H9 (cell line): Measurements from ENCODE around the gene FST. TPM values are rescaled to one million over a fixed set of nuclear protein-coding genes. Genes with fewer than 3 reads are reported as not detected.

Source experiments
- DNase-seq: peaks from one replicate; pipeline ENCODE4 v3.0.0-alpha.2; 2017
- H2AFZ ChIP-seq: one replicate; pipeline ENCODE4 v1.6.1; 2013; ENCODE audit warnings: mild to moderate bottlenecking, low read length, control low read depth, moderate library complexity
- H2AK5ac ChIP-seq: 2 replicates; pipeline ENCODE4 v1.6.1; 2013; ENCODE audit warnings: low read length, control low read depth, mixed read lengths; ENCODE audit not compliant: insufficient read length
- H2BK120ac ChIP-seq: one replicate; pipeline ENCODE4 v1.6.1; 2013; ENCODE audit warnings: low read depth, mild to moderate bottlenecking, low read length, control low read depth, inconsistent platforms; ENCODE audit not compliant: poor library complexity, severe bottlenecking
- H2BK12ac ChIP-seq: 2 replicates; pipeline ENCODE4 v1.6.1; 2013; ENCODE audit warnings: low read length, control low read depth, mixed read lengths, low read depth; ENCODE audit not compliant: insufficient read length
- H2BK15ac ChIP-seq: 2 replicates; pipeline ENCODE4 v1.6.1; 2013; ENCODE audit warnings: low read depth, low read length, control low read depth
- H2BK20ac ChIP-seq: one replicate; pipeline ENCODE4 v1.6.1; 2013; ENCODE audit warnings: low read depth, mild to moderate bottlenecking, low read length, control low read depth, inconsistent platforms; ENCODE audit not compliant: poor library complexity, severe bottlenecking
- H2BK5ac ChIP-seq: 2 replicates; pipeline ENCODE4 v1.6.1; 2013; ENCODE audit warnings: low read length, control low read depth, mixed read lengths; ENCODE audit not compliant: insufficient read length
- H3K14ac ChIP-seq: 2 replicates; pipeline ENCODE4 v1.6.1; 2013; ENCODE audit warnings: low read length, control low read depth; ENCODE audit not compliant: insufficient read depth
- H3K18ac ChIP-seq: 2 replicates; pipeline ENCODE4 v1.6.1; 2013; ENCODE audit warnings: low read depth, mild to moderate bottlenecking, mixed read lengths, low read length, control low read depth; ENCODE audit not compliant: insufficient read length
- H3K23ac ChIP-seq: 2 replicates; pipeline ENCODE4 v1.6.1; 2013; ENCODE audit warnings: low read length, control low read depth, mixed read lengths, low read depth; ENCODE audit not compliant: insufficient read length
- H3K23me2 ChIP-seq: 2 replicates; pipeline ENCODE4 v1.6.1; 2013; ENCODE audit warnings: low read depth, mild to moderate bottlenecking, mixed read lengths, low read length, control low read depth; ENCODE audit not compliant: insufficient read length, poor library complexity, severe bottlenecking
- H3K27ac ChIP-seq: 2 replicates; pipeline ENCODE4 v1.5.1; 2013; ENCODE audit warnings: low read length, control low read depth, mixed read lengths, low read depth; ENCODE audit not compliant: insufficient read length
- H3K27me3 ChIP-seq: 2 replicates; pipeline ENCODE4 v1.6.1; 2013; ENCODE audit warnings: low read length, control low read depth, inconsistent platforms; ENCODE audit not compliant: insufficient read depth
- H3K4ac ChIP-seq: 2 replicates; pipeline ENCODE4 v1.6.1; 2013; ENCODE audit warnings: low read depth, mild to moderate bottlenecking, control low read depth, inconsistent platforms, low read length, moderate library complexity
- H3K4me1 ChIP-seq: 2 replicates; pipeline ENCODE4 v1.6.1; 2013; ENCODE audit warnings: low read length, control low read depth, inconsistent platforms; ENCODE audit not compliant: insufficient read depth
- H3K4me2 ChIP-seq: 2 replicates; pipeline ENCODE4 v1.6.1; 2013; ENCODE audit warnings: low read length, control low read depth, mixed read lengths; ENCODE audit not compliant: insufficient read length, insufficient read depth
- H3K56ac ChIP-seq: 2 replicates; pipeline ENCODE4 v1.6.1; 2013; ENCODE audit warnings: low read depth, mild to moderate bottlenecking, mixed read lengths, low read length, control low read depth; ENCODE audit not compliant: insufficient read length
- H3K79me1 ChIP-seq: 2 replicates; pipeline ENCODE4 v1.6.1; 2013; ENCODE audit warnings: low read depth, mild to moderate bottlenecking, moderate library complexity, low read length, control low read depth, inconsistent platforms; ENCODE audit not compliant: insufficient read depth, poor library complexity, severe bottlenecking
- H3K79me2 ChIP-seq: 2 replicates; pipeline ENCODE4 v1.6.1; 2013; ENCODE audit warnings: low read length, control low read depth, inconsistent platforms; ENCODE audit not compliant: insufficient read depth
- H3K9ac ChIP-seq: 2 replicates; pipeline ENCODE4 v1.6.1; 2013; ENCODE audit warnings: low read length, control low read depth, mixed read lengths; ENCODE audit not compliant: insufficient read length; ENCODE audit errors: extremely low read depth
- H3K9me3 ChIP-seq: one replicate; pipeline ENCODE4 v1.6.1; 2013; ENCODE audit warnings: low read depth, low read length, inconsistent platforms; ENCODE audit not compliant: control insufficient read depth
- H3T11ph ChIP-seq: one replicate; pipeline ENCODE4 v1.6.1; 2013; ENCODE audit warnings: mild to moderate bottlenecking, low read length, control low read depth, inconsistent platforms
- H4K20me1 ChIP-seq: one replicate; pipeline ENCODE4 v1.6.1; 2013; ENCODE audit not compliant: control insufficient read depth, insufficient read length, insufficient read depth
- H4K5ac ChIP-seq: 2 replicates; pipeline ENCODE4 v1.6.1; 2013; ENCODE audit warnings: low read depth, mild to moderate bottlenecking, mixed read lengths, low read length, control low read depth; ENCODE audit not compliant: insufficient read length
- H4K8ac ChIP-seq: replicated peaks from 2 replicates; pipeline ENCODE4 v1.6.1; 2013; ENCODE audit warnings: low read length, control low read depth, mixed read lengths, low read depth; ENCODE audit not compliant: insufficient read length
- H4K91ac ChIP-seq: 2 replicates; pipeline ENCODE4 v1.6.1; 2013; ENCODE audit warnings: low read depth, mild to moderate bottlenecking, moderate library complexity, mixed read lengths, low read length, control low read depth; ENCODE audit not compliant: insufficient read length
- H3K27ac Mint-ChIP-seq, 3 experiments: 2 replicates in 2 of 3; 3 replicates in 1 of 3; pipeline ENCODE4 v1.8.0; 2020 to 2021; ENCODE audit warnings: mixed read lengths in 3 of 3, mild to moderate bottlenecking in 1 of 3, moderate library complexity in 1 of 3
- H3K27me3 Mint-ChIP-seq: 2 replicates; pipeline ENCODE4 v1.8.0; 2021; ENCODE audit warnings: low read depth, mild to moderate bottlenecking, moderate library complexity, mixed read lengths
- H3K36me3 Mint-ChIP-seq, 3 experiments: 2 replicates in 2 of 3; 3 replicates in 1 of 3; pipeline ENCODE4 v1.8.0; 2020 to 2021; ENCODE audit warnings: low read depth in 3 of 3, mixed read lengths in 3 of 3; ENCODE audit not compliant: insufficient read depth in 1 of 3
- H3K4me1 Mint-ChIP-seq, 2 experiments: 2 replicates each; pipeline ENCODE4 v1.8.0; 2020; ENCODE audit warnings: mixed read lengths in 2 of 2
- H3K4me3 Mint-ChIP-seq, 2 experiments: 2 replicates in 1 of 2; 3 replicates in 1 of 2; pipeline ENCODE4 v1.8.0; 2020 to 2021; ENCODE audit warnings: mild to moderate bottlenecking in 2 of 2, mixed read lengths in 2 of 2, moderate library complexity in 1 of 2
- H3K9me3 Mint-ChIP-seq, 2 experiments: 2 replicates in 1 of 2; 3 replicates in 1 of 2; pipeline ENCODE4 v1.8.0; 2020; ENCODE audit warnings: mild to moderate bottlenecking in 2 of 2, mixed read lengths in 2 of 2, moderate library complexity in 1 of 2
- CTCF ChIP-seq: fragments of 200-600 bp; sonication (generic); conservative IDR thresholded peaks from 3 replicates; pipeline ENCODE4 v1.8.0; 2021; ENCODE audit warnings: antibody characterized with exemption, mild to moderate bottlenecking
- WGBS: extraction: QIAGEN DNeasy Blood & Tissue Kit; methylation state at CpG from one replicate; pipeline ENCODE4 v1.1.7; 2013; ENCODE audit warnings: missing lambda C conversion rate, low lambda C conversion rate, mixed read lengths; ENCODE audit not compliant: insufficient read length; ENCODE audit errors: extremely low coverage; 5-methylcytosine and 5-hydroxymethylcytosine counted together
- total RNA-seq: library from RNA; stranded (reverse); gene quantifications from 2 replicates; pipeline ENCODE4 v1.2.1, GENCODE V29; 2021

FST gene
- total RNA-seq, 1 experiment from 2014 or later, result 111 TPM

GRCh38 chr5:53436480-53437191, 43.8 kb upstream of the FST start:
- H3K4me1 Mint-ChIP-seq, result no peaks in the 10 kb centered on the region
- no peaks in the 10 kb centered on the region for H3K9me3 Mint-ChIP-seq
- no peak overlapping the region for H4K5ac ChIP-seq
- H3K4ac ChIP-seq, result no peak overlapping the region
- no peak overlapping the region for H3K27ac Mint-ChIP-seq
- no peak overlapping the region for H3K4me3 Mint-ChIP-seq
- no peak overlapping the region for H4K91ac ChIP-seq
- no peaks in the 10 kb centered on the region for H3K27me3 ChIP-seq
- H2BK15ac ChIP-seq, result no peak overlapping the region
- H2BK5ac ChIP-seq, result no peak overlapping the region
- no peak overlapping the region for H3K56ac ChIP-seq
- no peaks in the 10 kb centered on the region for H3K23me2 ChIP-seq
- no peak for DNase-seq
- H3K9me3 ChIP-seq, result no peaks in the 10 kb centered on the region
- H3K27me3 Mint-ChIP-seq, result no peaks in the 10 kb centered on the region
- no peak for TF ChIP-seq CTCF
- no peak overlapping the region for H3K9ac ChIP-seq
- no peak overlapping the region for H2AK5ac ChIP-seq
- no peak overlapping the region for H3K14ac ChIP-seq
- H3K4me2 ChIP-seq, result no peak overlapping the region
- no peak overlapping the region for H3K23ac ChIP-seq
- no peaks in the 10 kb centered on the region for H3K79me2 ChIP-seq
- H2AFZ ChIP-seq, result no peak overlapping the region
- no peak overlapping the region for H4K8ac ChIP-seq
- no peaks in the 10 kb centered on the region for H3K79me1 ChIP-seq
- no peak overlapping the region for H2BK20ac ChIP-seq
- no peak overlapping the region for H3K27ac ChIP-seq
- no peak overlapping the region for H2BK120ac ChIP-seq
- no CpG with 5 or more reads among the region's 2 CpGs for WGBS
- H3K4me1 ChIP-seq, result no peaks in the 10 kb centered on the region
- H4K20me1 ChIP-seq, result no peaks in the 10 kb centered on the region
- no peak overlapping the region for H3K18ac ChIP-seq
- H3T11ph ChIP-seq, result no peak overlapping the region
- H3K36me3 Mint-ChIP-seq, result no peaks in the 10 kb centered on the region
- H2BK12ac ChIP-seq, result no peak overlapping the region
